ENCODE measurements around the gene FARS2. TPM values are rescaled to one million over a fixed set of nuclear protein-coding genes. Genes with fewer than 3 reads are reported as not detected.

FARS2 gene
- total and polyA plus RNA-seq, 2 donors (not counting 1 experiment from before 2014, with no cell fraction given): 11.0 to 18.5 TPM

DNA sequence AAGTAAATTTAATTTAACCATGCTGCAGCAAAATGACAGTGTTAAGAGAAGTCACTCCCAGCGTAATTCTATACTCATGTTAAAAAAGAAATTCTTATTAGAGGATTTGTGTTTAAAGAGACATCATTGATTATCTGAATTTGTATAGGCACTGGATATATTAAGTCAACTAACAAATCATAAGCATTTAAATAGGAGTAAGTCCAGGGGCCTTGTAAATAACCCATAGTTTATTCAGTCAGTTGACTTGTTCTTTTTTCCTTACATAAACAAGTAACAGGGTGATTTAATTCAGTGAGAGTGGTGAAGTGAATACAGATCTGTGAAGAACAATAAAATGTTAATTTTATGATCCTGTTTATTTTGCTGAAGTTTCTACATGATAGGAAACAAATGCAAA lies 23.0 kb upstream of the FARS2 start:
- Histone ChIP-seq H3K9me3 (ENCODE audit: control insufficient read depth, insufficient read depth, low read depth, low read length) (no peaks in the 10 kb centered on the region), H3K9ac (ENCODE audit: insufficient read depth, low read length) (no peak overlapping the region), H3K4me3 (replicated peaks in 1 of 4; ENCODE audit: control extremely low read depth in 1 of 4, insufficient read depth in 1 of 4, low read depth in 3 of 4, low read length in 4 of 4) (no peak overlapping the region), H3K79me2 (ENCODE audit: control insufficient read depth, insufficient read depth, low read length) (no peaks in the 10 kb centered on the region), H3K4me2 (ENCODE audit: extremely low read depth, insufficient read depth, low read length) (no peak overlapping the region), H3K27me3 (ENCODE audit: control insufficient read depth, insufficient read depth, low read length) (no peaks in the 10 kb centered on the region), H3K4me1 (ENCODE audit: control insufficient read depth, extremely low read depth, insufficient read depth, low read length) (no peaks in the 10 kb centered on the region), H4K20me1 (ENCODE audit: control insufficient read depth, extremely low read depth, insufficient read depth, low read length) (no peaks in the 10 kb centered on the region), H3K36me3 (ENCODE audit: control insufficient read depth, insufficient read depth, low read length) (no peaks in the 10 kb centered on the region), H2AFZ (ENCODE audit: low read length) (no peak overlapping the region), H3K27ac (ENCODE audit: insufficient read depth, low read length) (no peak overlapping the region)
- DNase-seq (ENCODE audit: low read depth in 2 of 2): no peak
- TF ChIP-seq EZH2 (IDR thresholded peaks at IDR 0.05; ENCODE audit: low read length, missing control alignments) (no peak), CTCF (conservative IDR thresholded peaks at IDR 0.05 in 1 of 2, IDR thresholded peaks at IDR 0.05 in 1 of 2; ENCODE audit: low read depth in 1 of 2, low read length in 2 of 2) (no peak)

- Histone ChIP-seq H4K20me1 (ENCODE audit: control insufficient read depth, extremely low read depth, insufficient read depth, low read length) (no peaks in the 10 kb centered on the region), H3K4me3 (replicated peaks in 1 of 4; ENCODE audit: control extremely low read depth in 1 of 4, insufficient read depth in 1 of 4, low read depth in 3 of 4, low read length in 4 of 4) (no peak overlapping the region), H3K9me3 (ENCODE audit: control insufficient read depth, insufficient read depth, low read depth, low read length) (no peaks in the 10 kb centered on the region), H3K27me3 (ENCODE audit: control insufficient read depth, insufficient read depth, low read length) (no peaks in the 10 kb centered on the region), H3K4me2 (ENCODE audit: extremely low read depth, insufficient read depth, low read length) (no peak overlapping the region), H3K27ac (ENCODE audit: insufficient read depth, low read length) (no peak overlapping the region), H2AFZ (ENCODE audit: low read length) (no peak overlapping the region), H3K4me1 (ENCODE audit: control insufficient read depth, extremely low read depth, insufficient read depth, low read length) (no peaks in the 10 kb centered on the region), H3K9ac (ENCODE audit: insufficient read depth, low read length) (no peak overlapping the region), H3K36me3 (ENCODE audit: control insufficient read depth, insufficient read depth, low read length) (no peaks in the 10 kb centered on the region), H3K79me2 (ENCODE audit: control insufficient read depth, insufficient read depth, low read length) (no peaks in the 10 kb centered on the region)
- TF ChIP-seq CTCF (conservative IDR thresholded peaks at IDR 0.05 in 1 of 2, IDR thresholded peaks at IDR 0.05 in 1 of 2; ENCODE audit: low read depth in 1 of 2, low read length in 2 of 2): no peak
- DNase-seq (ENCODE audit: low read depth in 2 of 2): no peak
Observed at GRCh38 chr6:5241252-5241651, 20.1 kb upstream of the FARS2 start.

DNA sequence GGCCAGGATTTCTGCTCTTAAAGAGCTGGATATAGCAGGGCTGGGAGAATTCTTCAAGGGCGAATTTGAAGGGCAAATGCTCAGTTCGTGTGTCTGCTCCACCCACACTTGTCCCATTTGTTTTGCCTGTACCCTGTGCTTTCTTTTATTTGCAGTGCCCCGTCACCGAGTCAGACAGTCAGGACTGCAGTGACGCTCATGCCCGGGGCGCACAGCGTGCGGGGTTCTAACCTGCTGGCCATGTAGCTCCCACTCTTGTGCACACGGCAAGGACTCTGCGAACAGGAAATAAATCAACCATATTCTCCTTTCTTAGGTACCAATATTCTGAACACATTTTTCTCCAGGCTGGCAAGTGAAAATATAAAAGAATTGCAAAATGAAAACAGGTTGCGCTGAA lies 18.2 kb upstream of the FARS2 start:
- Histone ChIP-seq H3K27ac (ENCODE audit: insufficient read depth, low read length) (no peak overlapping the region), H2AFZ (ENCODE audit: low read length) (no peak overlapping the region), H4K20me1 (ENCODE audit: control insufficient read depth, extremely low read depth, insufficient read depth, low read length) (no peaks in the 10 kb centered on the region), H3K4me3 (replicated peaks in 1 of 4; ENCODE audit: control extremely low read depth in 1 of 4, insufficient read depth in 1 of 4, low read depth in 3 of 4, low read length in 4 of 4) (no peak overlapping the region), H3K36me3 (ENCODE audit: control insufficient read depth, insufficient read depth, low read length) (no peaks in the 10 kb centered on the region), H3K79me2 (ENCODE audit: control insufficient read depth, insufficient read depth, low read length) (no peaks in the 10 kb centered on the region), H3K9me3 (ENCODE audit: control insufficient read depth, insufficient read depth, low read depth, low read length) (no peaks in the 10 kb centered on the region), H3K9ac (ENCODE audit: insufficient read depth, low read length) (no peak overlapping the region), H3K4me2 (ENCODE audit: extremely low read depth, insufficient read depth, low read length) (no peak overlapping the region), H3K4me1 (ENCODE audit: control insufficient read depth, extremely low read depth, insufficient read depth, low read length) (no peaks in the 10 kb centered on the region), H3K27me3 (ENCODE audit: control insufficient read depth, insufficient read depth, low read length) (no peaks in the 10 kb centered on the region)
- no peak for DNase-seq (ENCODE audit: low read depth in 2 of 2)
- TF ChIP-seq CTCF (conservative IDR thresholded peaks at IDR 0.05 in 1 of 2, IDR thresholded peaks at IDR 0.05 in 1 of 2; ENCODE audit: low read depth in 1 of 2, low read length in 2 of 2): no peak
- TF ChIP-seq EZH2 (IDR thresholded peaks at IDR 0.05; ENCODE audit: low read length, missing control alignments): no peak

Data from fibroblast of lung (primary cell).